Epithelial cell of proximal tubule (primary cell): ENCODE measurements around the gene IL1A. TPM values are rescaled to one million over a fixed set of nuclear protein-coding genes. Genes with fewer than 3 reads are reported as not detected.

ENCODE experiments used
- DNase-seq: peaks from one replicate; pipeline ENCODE4 v3.0.0-alpha.2; 2011; ENCODE audit warnings: low read depth
- H3K4me3 ChIP-seq: 2 replicates; pipeline ENCODE4 v1.5.1; 2011; ENCODE audit warnings: low read depth, mild to moderate bottlenecking, low read length
- CTCF ChIP-seq: conservative IDR thresholded peaks from 2 replicates; pipeline ENCODE4 v1.5.1; 2012; ENCODE audit warnings: low read depth, mild to moderate bottlenecking, low read length
- total RNA-seq: library from RNA; depleted of rRNA; stranded (reverse); fragments of >200 nt; gene quantifications from 2 replicates; pipeline ENCODE4 v1.2.3, GENCODE V29; 2015

Gene IL1A
- total RNA-seq, 1 donor from 2014 or later = 1.4 TPM

GRCh38 chr2:112752667-112753066 is 31.6 kb downstream of the IL1A start:
- H3K4me3 ChIP-seq = no peak overlapping the region
- no peak for TF ChIP-seq CTCF
- no peak for DNase-seq

DNA sequence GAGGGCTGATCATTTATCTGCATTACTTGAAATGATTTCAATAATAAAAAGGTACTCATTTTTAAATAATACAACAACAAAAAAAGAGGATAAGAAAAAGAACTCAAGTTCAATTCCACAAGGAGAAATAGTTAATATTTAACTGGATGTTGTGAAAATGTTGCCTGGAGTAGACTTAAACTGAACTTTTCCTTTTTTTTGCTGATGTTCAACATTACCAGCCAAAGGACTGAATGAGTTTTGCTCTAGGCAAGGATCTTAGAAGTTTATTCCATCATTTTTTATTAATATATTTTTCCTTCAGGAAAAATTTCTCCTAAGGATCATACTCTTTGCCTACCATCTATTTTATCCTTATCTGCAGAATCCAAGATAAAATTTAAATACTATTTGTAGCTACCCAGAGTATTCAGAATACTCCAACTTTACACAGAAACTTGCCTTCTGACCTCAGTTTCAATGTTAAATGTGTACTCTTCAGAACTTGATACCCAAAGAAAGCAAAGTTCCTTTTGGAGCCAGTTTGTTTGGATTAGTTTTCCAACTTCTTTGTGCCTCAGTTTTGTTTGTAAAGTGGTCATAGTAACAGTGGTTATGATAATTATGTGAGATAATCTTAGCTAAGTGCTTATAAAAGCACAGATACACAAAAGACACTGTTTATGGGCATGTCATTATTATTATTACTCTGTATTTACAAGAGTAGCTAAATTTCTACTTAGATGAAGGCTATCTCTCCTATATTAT is 32.7 kb downstream of the IL1A start:
- DNase-seq = no peak

GRCh38 chr2:112750560-112750843 is 33.8 kb downstream of the IL1A start:
- no peak overlapping the region for H3K4me3 ChIP-seq
- DNase-seq = no peak
- no peak for TF ChIP-seq CTCF

More for the DNA sequence above, 32.7 kb downstream of the IL1A start:
- H3K4me3 ChIP-seq = no peak overlapping the region
- TF ChIP-seq CTCF = no peak

GRCh38 chr2:112749755-112750559 is 34.3 kb downstream of the IL1A start:
- peak; percentile 99 for TF ChIP-seq CTCF
- no peak overlapping the region for H3K4me3 ChIP-seq
- DNase-seq = no peak

GRCh38 chr2:112740527-112740926 is 43.8 kb downstream of the IL1A start:
- no peak overlapping the region for H3K4me3 ChIP-seq
- no peak for DNase-seq
- TF ChIP-seq CTCF = no peak

GRCh38 chr2:112737542-112738232 is 46.6 kb downstream of the IL1A start:
- H3K4me3 ChIP-seq = no peak overlapping the region
- DNase-seq = no peak
- TF ChIP-seq CTCF = no peak
